T-helper 17 cell (primary cell): ENCODE results near the gene MTFP1. TPM values are rescaled to one million over a fixed set of nuclear protein-coding genes. Genes with fewer than 3 reads are reported as not detected.

Experiments
- ATAC-seq: fragments of 150-1000 bp; cut with Tn5 transposase; 2 replicates; pipeline ENCODE4 v1.10.0; 2021; ENCODE audit warnings: mild to moderate bottlenecking, moderate library complexity
- DNase-seq, 3 donors: peaks; one replicate each; pipeline versions ENCODE4 v3.0.0 to v3.0.0-alpha.2; 2020 to 2021
- H3K9me3 ChIP-seq: one replicate; pipeline ENCODE4 v1.7.0; 2013; ENCODE audit warnings: low read length, mild to moderate bottlenecking; ENCODE audit not compliant: control insufficient read depth, poor library complexity, severe bottlenecking
- H3K27ac Mint-ChIP-seq: one replicate; pipeline ENCODE4 v1.8.0; 2022; ENCODE audit warnings: mild to moderate bottlenecking, moderate library complexity, mixed read lengths
- H3K27me3 Mint-ChIP-seq: one replicate; pipeline ENCODE4 v1.8.0; 2022; ENCODE audit warnings: mixed read lengths
- H3K36me3 Mint-ChIP-seq: one replicate; pipeline ENCODE4 v1.8.0; 2022; ENCODE audit warnings: low read depth, mixed read lengths
- H3K4me1 Mint-ChIP-seq: one replicate; pipeline ENCODE4 v1.8.0; 2022; ENCODE audit warnings: mild to moderate bottlenecking, mixed read lengths
- H3K4me3 Mint-ChIP-seq: one replicate; pipeline ENCODE4 v1.8.0; 2022; ENCODE audit warnings: mild to moderate bottlenecking, moderate library complexity, mixed read lengths
- total RNA-seq, 4 donors: library from RNA in 2 of 4; stranded (reverse) in 2 of 4; gene quantifications; one replicate each; pipeline ENCODE4 v1.2.3 and lab custom pipeline; 2022 to 2026

The MTFP1 gene
- total RNA-seq, 2 donors from 2014 or later: 54.3 to 69.4 TPM

DNA sequence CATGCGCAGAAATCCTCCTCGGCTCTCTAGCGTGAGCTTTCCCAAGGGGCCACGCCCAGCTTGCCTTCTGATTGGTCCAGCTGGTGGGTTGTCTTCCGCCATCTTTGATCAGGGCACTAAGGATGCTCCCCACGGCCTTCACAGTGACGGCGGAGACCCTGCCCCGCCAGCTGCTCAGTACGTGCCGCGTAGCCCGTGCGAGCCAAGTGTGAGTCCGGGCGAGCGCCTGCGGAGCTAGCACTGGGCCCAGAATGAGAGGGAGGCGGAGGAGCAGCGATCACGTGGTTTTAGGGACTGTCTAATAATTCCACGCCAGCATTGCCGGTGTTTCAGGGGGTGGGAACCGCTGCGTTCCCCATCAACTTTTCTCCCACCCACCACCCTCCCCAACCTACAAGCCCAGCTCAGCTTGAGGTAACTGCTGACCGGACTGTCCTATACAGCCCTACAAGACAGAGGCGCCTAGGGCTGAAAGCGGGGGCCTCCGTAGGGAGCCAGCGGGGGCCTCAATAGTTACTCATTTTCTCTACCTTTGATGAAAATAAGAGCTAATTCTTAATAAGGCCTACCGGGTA lies 1.5 kb upstream of the MTFP1 start:
- Mint-ChIP-seq H3K4me1 (peaks cover 42% of the 10 kb centered on the region), H3K36me3 (peaks cover 2% of the 10 kb centered on the region), H3K27ac (peak overlapping the region; percentile 97)

DNA sequence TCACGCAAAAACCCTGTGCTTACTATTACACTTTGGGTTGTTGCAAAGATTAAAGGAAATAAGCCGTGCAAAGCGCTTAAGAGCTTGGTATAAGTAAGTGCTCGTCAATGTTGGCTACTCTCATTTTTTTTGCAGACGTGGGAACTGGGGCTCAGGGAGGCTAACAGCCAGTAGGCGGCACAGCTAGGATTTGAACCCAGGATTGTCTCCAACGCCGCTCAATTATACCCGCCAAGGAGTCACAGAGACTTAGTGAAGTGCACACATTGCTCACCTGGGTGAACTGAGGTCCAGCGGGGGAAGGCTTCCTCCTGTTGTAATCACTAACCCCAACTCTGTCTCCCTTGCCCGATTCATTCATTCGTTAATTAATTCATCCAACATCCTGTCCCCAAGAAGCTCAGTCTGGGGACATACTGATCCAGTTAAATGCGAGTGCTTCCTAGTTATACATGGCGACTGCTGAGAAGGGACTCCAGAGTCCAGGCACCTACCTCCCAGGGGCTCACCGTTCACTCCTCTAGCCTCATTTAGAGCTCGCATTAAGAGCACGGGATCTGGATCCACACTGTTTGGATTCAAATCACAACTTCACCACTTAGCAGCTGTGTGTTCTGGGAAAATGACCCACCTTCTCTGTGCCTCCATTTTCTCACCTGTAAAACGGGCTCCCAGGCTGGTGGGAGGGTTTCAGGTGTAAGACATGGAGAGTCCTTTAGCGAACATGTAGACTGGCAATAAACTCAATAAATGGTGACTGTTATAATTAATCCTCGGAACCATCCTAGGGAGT lies 838 bp upstream of the MTFP1 start:
- no peaks in the 10 kb centered on the region for H3K27me3 Mint-ChIP-seq
- H3K4me1 Mint-ChIP-seq: peaks cover 42% of the 10 kb centered on the region
- no peaks in the 10 kb centered on the region for H3K36me3 Mint-ChIP-seq
- DNase-seq: no peak
- H3K4me3 Mint-ChIP-seq: peak overlapping the region; percentile 95
- ATAC-seq: peak; percentile 0
- H3K27ac Mint-ChIP-seq: peak overlapping the region; percentile 97
- H3K9me3 ChIP-seq: no peaks in the 10 kb centered on the region

More for the DNA sequence above, 1.5 kb upstream of the MTFP1 start:
- peak overlapping the region; percentile 95 for H3K4me3 Mint-ChIP-seq
- H3K9me3 ChIP-seq: no peaks in the 10 kb centered on the region
- DNase-seq (peak; percentile 92 to 97 (median 93)), ATAC-seq (peak; percentile 86)
- no peaks in the 10 kb centered on the region for H3K27me3 Mint-ChIP-seq

DNA sequence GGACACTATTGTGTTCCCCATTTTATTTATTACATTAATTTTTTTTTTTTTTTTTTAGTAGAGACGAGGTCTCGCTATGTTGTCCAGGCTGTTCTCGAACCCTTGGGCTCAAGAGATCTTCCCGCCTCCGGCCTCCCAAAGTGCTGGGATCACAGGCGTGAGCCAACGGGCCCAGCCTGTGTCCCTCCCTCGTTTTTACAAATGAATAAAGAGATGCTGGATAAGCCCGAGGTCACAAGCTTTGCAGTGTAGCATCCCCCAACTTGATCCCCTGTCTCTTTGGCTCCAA lies 297 bp upstream of the MTFP1 start:
- no peaks in the 10 kb centered on the region for H3K9me3 ChIP-seq
- H3K4me3 Mint-ChIP-seq: peak overlapping the region; percentile 95
- peaks cover 44% of the 10 kb centered on the region for H3K4me1 Mint-ChIP-seq
- ATAC-seq: no peak
- H3K27me3 Mint-ChIP-seq: no peaks in the 10 kb centered on the region
- peak overlapping the region; percentile 97 for H3K27ac Mint-ChIP-seq
- DNase-seq: no peak
- H3K36me3 Mint-ChIP-seq: peaks cover 2% of the 10 kb centered on the region

DNA sequence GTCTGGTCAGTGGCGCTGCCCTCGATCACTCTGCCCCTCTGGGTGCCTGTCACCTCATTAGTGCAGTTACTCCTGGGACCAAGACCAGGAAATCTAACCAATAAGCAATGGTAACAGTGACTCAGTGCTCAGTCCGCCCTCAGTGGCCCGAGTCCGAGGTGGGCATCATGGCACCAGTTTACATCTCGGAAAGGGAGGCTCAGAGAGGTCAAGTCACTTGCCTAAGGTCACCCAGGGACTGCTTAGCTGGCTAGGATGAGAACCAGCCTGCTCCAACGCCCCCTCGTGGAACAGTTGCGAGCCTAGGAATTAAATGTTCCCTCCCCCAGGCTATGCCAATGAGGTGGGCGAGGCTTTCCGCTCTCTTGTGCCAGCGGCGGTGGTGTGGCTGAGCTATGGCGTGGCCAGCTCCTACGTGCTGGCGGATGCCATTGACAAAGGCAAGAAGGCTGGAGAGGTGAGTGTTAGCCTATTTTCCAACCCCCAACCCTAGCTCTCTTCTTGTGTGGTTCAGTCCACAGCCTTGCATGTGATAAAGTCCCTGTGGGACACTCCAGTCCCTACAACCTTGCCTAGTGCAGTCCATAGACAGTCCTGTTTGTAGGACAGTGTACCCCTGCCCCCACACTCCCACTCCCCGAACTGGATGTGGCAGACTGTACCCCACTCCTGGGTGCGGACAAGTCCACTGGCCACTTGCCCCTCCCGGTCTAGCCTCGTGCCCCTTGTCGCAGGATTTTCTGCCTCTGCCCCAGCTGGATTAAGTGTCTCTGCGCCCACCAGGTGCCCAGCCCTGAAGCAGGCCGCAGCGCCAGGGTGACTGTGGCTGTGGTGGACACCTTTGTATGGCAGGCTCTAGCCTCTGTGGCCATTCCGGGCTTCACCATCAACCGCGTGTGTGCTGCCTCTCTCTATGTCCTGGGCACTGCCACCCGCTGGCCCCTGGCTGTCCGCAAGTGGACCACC lies 1.1 kb downstream of the MTFP1 start:
- H3K4me3 Mint-ChIP-seq: peak overlapping the region; percentile 95
- peak overlapping the region; percentile 97 for H3K27ac Mint-ChIP-seq
- H3K4me1 Mint-ChIP-seq: peaks cover 44% of the 10 kb centered on the region
- peak; percentile 52 for ATAC-seq
- peak; percentile 69 to 82 (median 72) for DNase-seq
- no peaks in the 10 kb centered on the region for H3K27me3 Mint-ChIP-seq
- H3K9me3 ChIP-seq: no peaks in the 10 kb centered on the region
- H3K36me3 Mint-ChIP-seq: peaks cover 2% of the 10 kb centered on the region

DNA sequence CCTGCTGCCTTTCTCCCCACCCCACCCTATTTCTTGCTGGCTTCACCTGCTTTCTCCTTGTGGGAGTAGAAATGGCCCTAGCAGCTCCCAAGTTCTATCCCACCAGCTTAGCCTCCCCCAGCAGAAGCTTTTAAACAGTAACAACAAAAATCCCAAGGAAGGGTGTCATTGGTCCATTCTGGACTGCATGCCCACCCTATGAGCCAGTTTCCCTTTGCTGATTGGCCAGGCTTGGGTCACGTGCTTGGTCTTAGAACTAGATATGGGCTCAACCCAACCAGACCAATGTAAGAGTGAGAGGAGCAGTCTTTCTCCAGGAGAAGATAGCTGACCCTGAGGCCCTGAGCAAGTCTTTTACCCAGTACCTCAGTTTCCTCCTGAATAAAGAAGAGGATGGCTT lies 2.3 kb downstream of the MTFP1 start:
- H3K9me3 ChIP-seq: no peaks in the 10 kb centered on the region
- peak overlapping the region; percentile 97 for H3K27ac Mint-ChIP-seq
- peaks cover 2% of the 10 kb centered on the region for H3K36me3 Mint-ChIP-seq
- ATAC-seq (no peak), DNase-seq (no peak)
- H3K4me1 Mint-ChIP-seq: peaks cover 33% of the 10 kb centered on the region
- no peaks in the 10 kb centered on the region for H3K27me3 Mint-ChIP-seq
- H3K4me3 Mint-ChIP-seq: no peak overlapping the region

DNA sequence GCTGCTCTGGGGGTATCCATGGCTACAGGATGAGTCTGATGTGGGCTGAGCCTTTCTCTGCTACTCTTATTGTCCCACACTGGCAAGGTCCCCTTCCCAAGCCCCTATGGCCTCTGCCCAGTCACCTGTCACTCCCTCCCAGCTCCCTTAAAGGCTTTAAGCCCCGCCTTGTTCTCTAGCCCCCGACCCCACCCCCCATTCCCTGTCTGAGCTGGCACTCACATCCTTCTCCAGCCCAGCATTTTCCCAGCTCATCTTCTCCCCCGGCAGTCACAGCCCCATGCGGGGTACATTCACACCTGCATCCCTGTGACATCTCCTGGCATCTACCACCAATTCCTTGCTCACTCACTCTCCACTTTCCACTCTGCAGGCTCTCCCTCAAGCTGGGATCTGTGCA lies 4.3 kb downstream of the MTFP1 start:
- H3K4me1 Mint-ChIP-seq: peaks cover 21% of the 10 kb centered on the region
- H3K9me3 ChIP-seq: no peaks in the 10 kb centered on the region
- DNase-seq (no peak), ATAC-seq (no peak)
- peaks cover 2% of the 10 kb centered on the region for H3K36me3 Mint-ChIP-seq
- H3K4me3 Mint-ChIP-seq: no peak overlapping the region
- peak overlapping the region; percentile 97 for H3K27ac Mint-ChIP-seq
- no peaks in the 10 kb centered on the region for H3K27me3 Mint-ChIP-seq

DNA sequence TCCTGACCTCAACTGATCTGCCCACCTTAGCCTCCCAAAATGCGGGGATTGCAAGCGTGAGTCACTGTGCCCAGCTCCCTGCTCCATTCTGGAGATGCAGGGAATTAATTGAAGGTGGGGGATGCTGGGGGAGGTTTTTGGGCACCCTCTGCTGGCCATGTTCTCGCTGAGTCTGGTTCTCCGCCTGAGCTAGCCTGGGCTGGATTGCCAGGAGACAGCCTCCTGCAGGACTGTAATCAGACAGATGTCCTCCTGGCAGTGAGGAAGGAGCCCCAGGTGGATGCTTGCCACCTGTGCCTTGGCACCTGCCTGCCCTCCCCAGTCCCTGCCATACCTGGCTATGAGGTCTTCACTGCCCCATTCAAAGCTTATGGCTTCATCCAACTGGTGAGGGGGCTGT lies 5.4 kb downstream of the MTFP1 start:
- H3K4me3 Mint-ChIP-seq: no peak overlapping the region

DNA sequence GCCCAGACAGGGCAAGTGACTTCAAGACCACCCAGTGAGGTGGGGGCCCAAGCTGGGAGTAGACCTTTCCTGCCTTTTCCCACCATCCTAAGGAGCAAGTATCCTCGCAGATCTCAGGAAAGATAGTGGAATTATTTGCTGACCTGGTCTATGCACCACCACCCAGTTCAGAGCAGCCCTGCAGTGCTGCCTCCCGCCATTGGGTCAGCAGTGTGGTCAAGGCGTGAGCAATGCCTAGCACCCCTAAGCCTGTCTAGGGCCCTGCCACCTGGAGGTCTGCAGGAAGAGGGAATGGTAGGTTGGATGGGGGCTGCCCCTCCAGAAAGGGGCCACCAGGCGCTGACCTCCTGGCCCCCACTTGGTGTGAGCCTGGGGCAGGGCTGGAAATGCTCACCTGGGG lies 6.5 kb downstream of the MTFP1 start:
- DNase-seq (no peak), ATAC-seq (no peak)
- H3K27me3 Mint-ChIP-seq: no peaks in the 10 kb centered on the region
- H3K9me3 ChIP-seq: peaks cover 3% of the 10 kb centered on the region
- H3K27ac Mint-ChIP-seq: no peak overlapping the region
- H3K4me1 Mint-ChIP-seq: peaks cover 9% of the 10 kb centered on the region
- H3K4me3 Mint-ChIP-seq: no peak overlapping the region
- peaks cover 2% of the 10 kb centered on the region for H3K36me3 Mint-ChIP-seq

More for the DNA sequence above, 5.4 kb downstream of the MTFP1 start:
- peaks cover 2% of the 10 kb centered on the region for H3K36me3 Mint-ChIP-seq
- ATAC-seq (no peak), DNase-seq (no peak)
- no peaks in the 10 kb centered on the region for H3K27me3 Mint-ChIP-seq
- peak overlapping the region; percentile 97 for H3K27ac Mint-ChIP-seq
- H3K9me3 ChIP-seq: no peaks in the 10 kb centered on the region
- H3K4me1 Mint-ChIP-seq: peaks cover 18% of the 10 kb centered on the region

DNA sequence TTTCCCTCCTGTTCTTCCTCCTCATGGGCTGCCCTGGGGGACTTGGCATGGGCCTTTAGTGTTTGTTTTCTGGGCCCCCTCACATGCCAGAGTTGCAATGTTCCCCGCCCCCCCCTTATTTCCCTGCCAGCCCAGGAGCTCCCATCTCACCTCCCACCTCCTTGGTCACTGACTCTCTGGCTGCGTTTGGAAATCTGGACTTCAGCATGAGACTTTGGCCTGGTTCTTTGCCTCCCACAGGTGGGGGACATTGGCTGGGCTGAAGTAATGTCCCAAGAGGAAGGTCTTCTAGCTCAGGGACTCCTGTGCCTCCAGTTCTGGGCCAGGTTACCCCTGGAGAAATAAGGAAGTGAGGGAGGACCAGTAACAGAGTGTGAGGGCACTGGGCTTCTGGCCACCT lies 7.0 kb downstream of the MTFP1 start:
- peak overlapping the region; percentile 65 for H3K27ac Mint-ChIP-seq
- H3K36me3 Mint-ChIP-seq: peaks cover 2% of the 10 kb centered on the region
- no peak overlapping the region for H3K4me3 Mint-ChIP-seq
- ATAC-seq (no peak), DNase-seq (no peak)
- H3K27me3 Mint-ChIP-seq: no peaks in the 10 kb centered on the region
- peaks cover 3% of the 10 kb centered on the region for H3K9me3 ChIP-seq
- peaks cover 6% of the 10 kb centered on the region for H3K4me1 Mint-ChIP-seq

DNA sequence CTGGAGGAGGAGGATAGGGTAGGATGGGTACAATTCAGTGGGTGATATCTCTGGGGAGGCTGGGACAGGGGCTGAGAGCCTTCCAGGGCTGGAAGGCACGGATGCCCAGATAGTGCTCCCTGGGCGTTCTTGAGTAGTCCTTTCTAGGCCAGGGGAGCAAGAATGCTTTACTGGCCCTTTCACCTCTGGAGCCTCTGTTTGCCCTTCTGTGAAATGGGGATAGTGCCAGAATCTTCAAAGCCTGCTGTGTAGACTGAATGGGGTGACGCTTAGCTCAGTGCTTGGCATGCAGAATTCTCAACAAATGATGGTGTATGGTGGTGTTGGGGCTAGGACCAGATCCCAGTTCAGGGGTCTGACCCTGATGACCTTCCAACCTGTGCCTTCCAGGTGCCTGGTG lies 7.7 kb downstream of the MTFP1 start:
- no peak for ATAC-seq
- DNase-seq: no peak

DNA sequence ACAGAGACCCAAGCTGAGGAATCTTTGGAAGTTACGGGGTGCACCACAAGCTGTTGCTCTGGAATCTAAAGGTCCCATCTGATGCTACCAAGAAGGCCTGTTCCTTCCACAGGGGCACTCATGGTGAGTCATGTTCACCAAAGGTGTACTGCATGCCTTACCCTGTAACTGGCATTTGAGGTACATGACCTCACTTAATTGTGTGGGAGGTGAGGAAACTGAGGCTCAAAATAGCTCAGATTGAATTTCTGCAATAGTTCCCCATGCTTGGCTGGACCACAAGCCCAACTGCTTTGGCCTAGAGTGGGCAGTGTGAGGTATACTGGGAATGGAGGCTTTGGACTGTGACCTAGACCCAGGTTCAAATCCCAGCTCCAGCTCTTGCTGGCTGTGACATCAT lies 8.2 kb downstream of the MTFP1 start:
- DNase-seq (no peak), ATAC-seq (no peak)
- peak overlapping the region; percentile 80 for H3K27ac Mint-ChIP-seq
- H3K27me3 Mint-ChIP-seq: peaks cover 8% of the 10 kb centered on the region
- H3K36me3 Mint-ChIP-seq: peaks cover 2% of the 10 kb centered on the region
- H3K4me1 Mint-ChIP-seq: peaks cover 6% of the 10 kb centered on the region
- H3K4me3 Mint-ChIP-seq: no peak overlapping the region
- peaks cover 3% of the 10 kb centered on the region for H3K9me3 ChIP-seq

More for the DNA sequence above, 7.7 kb downstream of the MTFP1 start:
- Mint-ChIP-seq H3K4me3 (no peak overlapping the region), H3K36me3 (peaks cover 2% of the 10 kb centered on the region), H3K4me1 (peaks cover 6% of the 10 kb centered on the region), H3K27ac (peak overlapping the region; percentile 65), H3K27me3 (peaks cover 2% of the 10 kb centered on the region)
- peaks cover 3% of the 10 kb centered on the region for H3K9me3 ChIP-seq

DNA sequence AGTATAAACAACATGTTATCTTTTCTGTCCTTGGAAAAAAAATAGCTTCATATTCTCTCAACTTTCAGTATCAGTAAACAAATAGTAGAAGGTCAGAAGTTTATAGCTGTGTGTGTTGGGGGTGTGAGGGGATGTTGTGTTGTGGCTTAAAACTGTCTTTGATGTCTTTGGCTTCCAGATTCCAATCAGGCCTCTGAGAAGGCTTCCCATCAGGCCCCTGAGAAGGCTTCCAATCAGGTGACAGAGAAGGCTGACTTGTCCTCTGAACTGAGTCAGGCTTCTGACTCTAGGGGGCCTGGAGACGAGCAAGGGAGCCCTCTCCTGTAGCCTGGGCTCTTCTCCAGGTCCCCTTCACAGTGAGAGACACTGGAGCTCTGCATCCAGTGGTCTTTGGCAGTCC lies 9.3 kb downstream of the MTFP1 start:
- peaks cover 3% of the 10 kb centered on the region for H3K9me3 ChIP-seq
- DNase-seq (no peak), ATAC-seq (no peak)
- peak overlapping the region; percentile 4 for H3K4me3 Mint-ChIP-seq
- H3K36me3 Mint-ChIP-seq: peaks cover 2% of the 10 kb centered on the region
- peak overlapping the region; percentile 80 for H3K27ac Mint-ChIP-seq
- H3K4me1 Mint-ChIP-seq: peaks cover 6% of the 10 kb centered on the region
- H3K27me3 Mint-ChIP-seq: peaks cover 12% of the 10 kb centered on the region

DNA sequence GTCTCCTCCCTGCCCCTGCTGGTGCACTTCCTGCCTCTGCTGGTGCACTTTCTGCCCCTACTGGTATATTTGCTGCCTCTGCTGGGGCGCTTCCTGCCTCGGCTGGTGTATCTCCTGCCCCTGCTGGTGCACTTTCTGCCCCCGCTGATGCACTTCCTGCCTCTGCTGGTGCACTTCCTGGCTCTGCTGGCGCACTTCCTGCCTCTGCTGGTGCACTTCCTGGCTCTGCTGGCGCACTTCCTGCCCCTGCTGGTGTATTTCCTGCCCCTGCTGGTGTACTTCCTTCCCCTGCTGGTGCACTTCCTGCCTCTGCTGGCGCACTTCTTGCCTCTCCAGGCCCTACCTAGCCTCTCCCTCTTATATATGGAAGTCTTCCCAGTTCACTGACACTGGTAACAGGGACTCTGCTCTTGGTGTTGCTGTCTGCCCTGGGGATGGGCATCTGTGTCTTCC lies 10.1 kb downstream of the MTFP1 start:
- Mint-ChIP-seq H3K27me3 (peaks cover 20% of the 10 kb centered on the region), H3K36me3 (no peaks in the 10 kb centered on the region), H3K4me1 (peaks cover 5% of the 10 kb centered on the region)

More for the DNA sequence above, 10.1 kb downstream of the MTFP1 start:
- DNase-seq: peak; percentile 53 to 76 (median 72)
- peak overlapping the region; percentile 60 for H3K4me3 Mint-ChIP-seq
- ATAC-seq: peak; percentile 91
- peaks cover 3% of the 10 kb centered on the region for H3K9me3 ChIP-seq
- H3K27ac Mint-ChIP-seq: peak overlapping the region; percentile 80
